SHP77 treated with DMSO at 0.1 percent for 48 hours (cell line): ENCODE measurements around the gene CERS4.
A peak's percentile ranks its signal among the peaks of the same experiment; 100 is the strongest.
"Not testable (repeated sequence)": the region's sequence is repeated elsewhere in the genome, so short reads cannot be mapped to it uniquely, and the experiment has no call there.

Experiments
- DNase-seq: peaks from one replicate; lab custom pipeline; 2025; lab: John Stamatoyannopoulos, UW

Gene CERS4

DNA sequence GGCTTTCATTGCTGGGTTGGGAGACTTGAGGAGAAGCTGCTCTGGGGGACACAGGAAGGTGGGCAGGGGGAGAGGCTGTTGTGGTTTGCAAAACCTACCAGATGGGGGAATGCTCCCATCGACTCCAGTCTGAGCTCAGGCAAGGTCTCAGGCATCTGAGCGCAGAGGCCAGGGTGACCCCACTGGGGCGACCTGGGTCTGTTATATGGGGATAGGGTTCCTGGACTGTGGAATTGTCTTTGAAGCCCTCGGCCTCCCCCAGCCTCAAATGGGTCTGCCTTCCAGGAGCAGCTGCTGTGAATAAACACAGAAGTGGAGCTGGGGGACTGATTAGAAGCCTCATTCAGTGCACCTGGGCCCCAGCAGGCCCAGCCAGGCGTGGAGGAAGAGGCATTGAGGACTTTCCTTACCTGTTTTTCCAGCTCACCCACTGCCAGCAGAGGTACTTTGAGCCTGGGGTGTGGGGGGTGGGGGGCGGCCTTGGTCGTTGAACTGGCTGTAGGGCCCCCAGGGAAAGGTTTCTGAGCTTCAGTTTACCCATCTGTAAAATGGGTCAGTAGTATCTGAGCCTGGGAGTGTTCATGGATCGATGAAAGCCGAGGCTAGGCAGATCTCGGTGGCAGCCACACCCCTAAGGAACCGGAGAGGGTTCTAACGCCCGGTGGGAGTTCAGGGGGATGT lies 1.4 kb downstream of the CERS4 start:
- DNase-seq: no peak

- no peak for DNase-seq
These were observed 3.0 kb downstream of the CERS4 start for GRCh38 chr19:8212212-8212611.

DNA sequence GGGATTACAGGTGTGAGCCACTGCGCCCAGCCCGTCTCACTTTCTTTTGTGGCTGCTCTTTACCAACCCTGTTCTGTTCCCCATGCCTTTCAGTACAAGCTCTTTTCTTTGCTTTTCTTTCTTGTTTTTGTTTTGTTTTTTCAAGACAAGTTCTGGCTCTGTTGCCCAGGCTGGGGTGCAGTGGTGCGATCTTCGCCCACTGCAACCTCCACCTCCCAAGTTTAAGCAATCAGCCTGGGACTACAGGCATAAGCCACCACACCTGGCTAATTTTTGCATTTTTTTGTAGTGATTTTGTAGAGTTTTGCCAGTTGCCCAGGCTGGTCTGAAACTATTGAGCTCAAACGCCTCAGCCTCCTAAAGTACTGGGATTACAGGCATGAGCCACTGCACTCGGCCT lies 3.7 kb downstream of the CERS4 start:
- no peak for DNase-seq

DNA sequence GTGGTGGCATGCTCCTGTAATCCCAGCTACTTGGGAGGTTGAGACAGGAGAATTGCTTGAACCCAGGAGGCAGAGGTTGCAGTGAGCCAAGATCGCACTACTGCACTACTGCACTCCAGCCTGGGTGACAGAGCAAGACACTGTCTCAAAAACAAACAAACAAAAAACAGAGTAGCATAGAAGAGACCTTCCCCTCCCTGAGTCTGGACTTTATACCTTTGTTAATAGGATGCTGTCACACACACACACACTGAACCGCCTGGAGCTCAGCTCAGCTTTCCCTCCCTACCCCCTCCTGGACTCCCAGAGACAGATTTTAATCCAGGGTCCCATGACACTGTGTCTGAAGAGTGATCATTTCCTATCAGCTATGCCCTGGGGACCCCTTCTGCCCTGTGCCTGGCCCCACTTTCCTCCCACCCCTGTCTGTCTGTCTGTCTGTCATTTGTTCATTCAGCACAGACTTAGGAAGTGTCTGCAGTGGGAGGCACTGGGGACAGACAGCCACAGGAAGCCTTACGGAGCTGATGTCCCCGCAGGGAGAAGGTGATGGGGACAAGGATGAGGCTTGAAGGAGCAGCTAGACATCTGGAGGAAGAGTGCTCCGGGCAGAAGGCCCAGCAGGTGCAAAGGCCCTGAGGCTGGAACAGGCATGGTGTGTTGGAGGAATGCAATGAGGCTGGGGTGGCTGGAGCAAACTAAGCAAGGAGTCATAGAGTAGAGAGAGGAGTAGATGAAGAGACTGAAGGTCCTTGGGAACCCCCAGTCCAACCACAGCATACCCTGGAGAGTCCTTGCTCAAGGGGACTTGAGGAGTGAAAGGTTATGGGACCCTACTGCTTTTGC lies 4.9 kb downstream of the CERS4 start:
- DNase-seq: no peak

- no peak for DNase-seq
These were observed 5.6 kb downstream of the CERS4 start for GRCh38 chr19:8214802-8215201.

DNA sequence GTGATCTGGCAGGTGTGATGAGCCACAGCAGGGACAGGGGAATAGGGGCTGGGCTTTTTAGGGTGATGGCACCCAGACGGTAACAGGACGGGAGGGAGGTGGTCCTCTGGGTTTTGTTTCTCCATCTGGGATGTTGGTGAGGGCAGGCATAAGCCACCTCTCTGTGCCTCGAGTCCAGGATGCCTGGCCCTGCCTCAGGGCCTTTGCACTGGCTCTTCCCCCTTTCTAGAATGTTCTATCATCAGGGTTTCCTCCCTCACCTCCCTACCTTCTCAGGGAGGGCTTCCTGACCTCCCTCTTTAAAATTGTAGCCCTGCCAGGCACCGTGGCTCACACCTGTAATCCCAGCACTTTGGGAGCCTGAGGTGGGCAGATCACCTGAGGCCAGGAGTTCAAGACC lies 6.6 kb downstream of the CERS4 start:
- no peak for DNase-seq

GRCh38 chr19:8216357-8216756 lies 7.2 kb downstream of the CERS4 start:
- no peak for DNase-seq

GRCh38 chr19:8218127-8218526 lies 9.0 kb downstream of the CERS4 start:
- DNase-seq: not testable (repeated sequence)

GRCh38 chr19:8220481-8220880 lies 11.3 kb downstream of the CERS4 start:
- no peak for DNase-seq

GRCh38 chr19:8221161-8221560 lies 12.0 kb downstream of the CERS4 start:
- no peak for DNase-seq

- DNase-seq: not testable (repeated sequence)
These were observed 14.3 kb downstream of the CERS4 start for GRCh38 chr19:8223442-8223841.

DNA sequence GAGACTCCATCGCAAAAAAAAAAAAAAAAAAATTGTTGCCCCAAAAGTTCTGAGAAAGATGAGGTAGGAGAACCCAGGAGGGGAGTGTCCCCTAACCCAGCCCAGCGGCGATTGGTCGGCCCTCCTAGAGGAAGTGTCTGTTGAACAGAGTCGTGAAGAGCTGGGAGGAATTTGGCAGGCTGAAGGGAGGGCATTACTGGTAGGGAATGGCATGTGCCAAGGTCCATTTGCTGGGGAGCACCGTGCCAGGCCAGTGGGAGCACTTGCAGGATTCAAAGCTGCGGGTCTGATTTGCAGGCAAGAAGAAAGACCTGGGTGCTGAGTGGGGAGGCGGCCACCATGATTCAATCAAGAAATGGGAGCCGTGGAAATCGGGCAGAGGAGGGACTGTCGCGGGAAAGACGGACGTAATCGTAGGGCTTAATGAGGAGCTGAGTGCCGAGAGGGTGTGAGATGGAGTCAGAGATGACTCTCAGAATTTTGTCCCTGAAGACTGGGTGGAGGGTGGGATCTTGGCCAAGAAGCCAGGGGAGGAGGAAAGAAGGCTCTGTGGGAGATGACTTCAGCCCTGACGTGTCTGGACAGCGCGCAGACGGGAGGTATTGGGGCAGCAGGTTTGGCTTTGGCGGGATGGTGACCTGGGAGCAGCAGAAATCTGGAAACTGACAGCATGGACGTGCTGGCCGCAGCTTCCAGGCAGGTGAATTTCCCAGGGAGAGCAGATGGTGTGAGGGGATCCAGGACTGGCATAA lies 15.4 kb downstream of the CERS4 start:
- no peak for DNase-seq

- no peak for DNase-seq
These were observed 22.0 kb downstream of the CERS4 start for GRCh38 chr19:8231073-8231604.

DNA sequence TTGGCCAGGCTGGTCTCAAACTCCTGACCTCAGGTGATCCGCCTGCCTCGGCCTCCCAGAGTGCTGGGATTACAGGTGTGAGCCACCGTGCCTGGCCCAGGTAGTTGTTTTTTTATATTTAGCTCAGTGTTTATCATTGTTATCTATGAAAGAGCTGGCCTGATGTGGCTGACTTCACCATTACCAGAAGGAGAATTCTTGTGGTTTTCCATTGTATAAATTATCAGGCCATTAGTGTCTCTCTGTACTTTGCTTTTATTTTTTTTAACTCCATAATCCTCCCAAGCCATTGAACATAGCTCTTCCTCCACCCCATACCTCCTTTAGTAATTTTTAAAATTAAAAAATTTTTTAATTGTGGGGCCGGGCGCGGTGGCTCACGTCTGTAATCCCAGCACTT lies 24.2 kb downstream of the CERS4 start:
- DNase-seq: no peak

DNA sequence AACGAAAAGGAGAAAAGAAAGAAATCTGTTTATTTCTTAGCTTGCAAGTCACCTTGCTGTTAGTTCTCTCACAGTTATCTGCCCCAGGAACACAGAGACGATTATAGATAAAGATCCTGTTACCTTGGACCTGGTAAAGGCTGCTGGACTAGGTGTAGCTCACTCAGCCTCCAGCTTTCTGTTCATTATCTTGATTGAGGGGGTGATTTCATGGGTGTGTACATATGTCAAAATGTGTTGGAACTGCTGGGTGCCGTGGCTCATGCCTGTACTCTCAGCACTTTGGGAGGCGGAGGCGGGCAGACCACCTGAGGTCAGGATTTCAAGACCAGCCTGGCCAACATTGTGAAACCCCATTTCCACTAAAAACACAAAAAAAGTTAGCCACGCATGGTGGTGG lies 27.9 kb downstream of the CERS4 start:
- DNase-seq: no peak

DNA sequence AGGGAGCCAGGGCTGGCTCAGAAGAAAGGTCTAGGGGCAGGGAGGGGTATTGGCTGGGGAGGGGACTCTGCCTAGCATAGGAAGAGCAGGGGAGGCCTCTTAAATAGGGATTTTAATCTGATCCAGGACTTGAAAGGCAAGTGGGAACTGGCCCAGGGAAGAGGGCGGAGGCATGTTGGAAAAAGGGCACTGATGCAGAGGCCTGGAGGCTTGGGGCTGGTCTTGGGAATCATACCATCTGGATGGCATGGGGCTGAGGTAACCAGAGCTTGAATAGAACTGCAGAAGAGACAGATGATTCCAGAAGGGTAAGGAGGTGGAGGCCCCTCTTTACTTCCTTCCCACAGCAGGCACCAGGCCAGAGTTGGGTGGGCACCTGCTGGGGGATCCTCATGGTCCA lies 29.1 kb downstream of the CERS4 start:
- DNase-seq: no peak

GRCh38 chr19:8239528-8240273 lies 30.5 kb downstream of the CERS4 start:
- DNase-seq: no peak

- peak; percentile 76 for DNase-seq
These were observed 31.4 kb downstream of the CERS4 start for GRCh38 chr19:8240274-8241229.

DNA sequence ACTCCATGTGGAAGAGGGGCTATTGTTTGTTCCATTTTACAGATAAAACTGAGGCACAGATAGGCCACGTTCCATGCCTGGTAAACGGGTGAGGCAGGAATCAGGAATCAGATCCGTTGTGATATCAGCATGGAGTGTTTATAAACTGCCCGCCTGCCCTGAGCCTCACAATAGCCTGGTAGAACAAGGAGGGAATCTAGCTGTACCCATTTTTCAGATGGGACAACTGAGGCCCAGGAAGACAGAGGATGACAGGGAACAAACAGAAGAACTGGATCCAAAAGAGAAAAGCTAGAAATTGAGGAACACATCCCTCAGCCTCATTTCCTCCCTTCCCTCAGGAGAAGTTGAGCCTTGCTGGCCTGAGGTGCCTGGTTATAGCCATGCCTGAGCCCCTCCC lies 32.5 kb downstream of the CERS4 start:
- DNase-seq: no peak

DNA sequence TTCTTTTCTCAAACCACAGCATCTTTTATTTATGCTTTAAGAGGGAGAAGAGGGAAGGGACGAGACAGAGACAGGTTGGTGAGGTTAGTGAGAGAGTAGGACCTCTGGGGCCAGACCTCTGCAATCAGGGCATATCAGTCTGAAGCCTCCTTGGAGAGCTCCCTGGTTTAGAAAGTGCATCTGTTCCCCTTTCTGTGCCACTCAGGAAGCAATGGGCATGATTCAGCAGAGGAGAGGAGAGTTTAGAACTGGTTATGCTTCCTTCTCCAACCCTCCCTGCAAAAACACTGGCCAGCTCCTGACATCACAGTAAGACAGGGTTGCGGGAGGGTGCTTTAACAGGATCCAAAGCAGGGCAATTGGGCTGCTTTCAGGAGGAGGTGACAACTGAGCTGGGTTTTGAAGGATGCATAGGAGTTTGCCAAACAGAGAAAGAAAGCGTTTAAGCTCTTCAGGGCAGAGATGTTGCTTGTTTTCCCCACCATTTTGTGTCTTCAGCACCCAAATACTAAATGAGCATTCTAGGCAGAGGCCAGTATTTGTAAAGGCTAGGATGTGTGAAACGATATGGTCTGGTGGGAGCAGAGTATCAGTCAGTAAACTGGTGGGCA lies 33.1 kb downstream of the CERS4 start:
- no peak for DNase-seq
